HG02678 (cell line): ENCODE results near the gene OLIG1.

ENCODE experiments used
- ATAC-seq: cut with Tn5 transposase; IDR thresholded peaks from one replicate; pipeline ENCODE4 v1.9.1; 2021; ENCODE audit warnings: mild to moderate bottlenecking, moderate library complexity; ENCODE audit not compliant: unreplicated experiment

OLIG1 gene

DNA sequence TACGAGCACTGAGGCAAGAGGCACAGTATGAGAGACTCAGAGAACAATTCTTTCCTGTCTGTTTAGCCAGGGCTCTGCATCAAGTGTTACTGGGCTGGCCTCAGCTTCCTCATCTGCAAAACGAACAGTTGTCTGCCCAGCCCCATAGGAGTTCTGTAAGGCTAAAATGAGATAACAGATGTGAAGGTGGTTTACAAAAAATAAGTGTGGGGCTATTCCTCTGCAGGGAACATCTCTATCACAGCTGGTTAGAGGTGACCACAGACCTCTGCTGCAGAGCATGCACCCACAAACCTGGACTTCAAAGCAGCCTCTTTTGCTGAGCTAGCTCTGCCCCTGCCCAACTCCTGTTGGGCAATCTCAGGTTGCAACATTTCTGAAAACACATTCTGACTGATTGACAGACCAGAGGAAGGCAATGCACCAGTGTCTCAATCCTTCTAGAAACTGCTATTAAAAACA, 10.5 kb upstream of the OLIG1 start:
- no peak for ATAC-seq

DNA sequence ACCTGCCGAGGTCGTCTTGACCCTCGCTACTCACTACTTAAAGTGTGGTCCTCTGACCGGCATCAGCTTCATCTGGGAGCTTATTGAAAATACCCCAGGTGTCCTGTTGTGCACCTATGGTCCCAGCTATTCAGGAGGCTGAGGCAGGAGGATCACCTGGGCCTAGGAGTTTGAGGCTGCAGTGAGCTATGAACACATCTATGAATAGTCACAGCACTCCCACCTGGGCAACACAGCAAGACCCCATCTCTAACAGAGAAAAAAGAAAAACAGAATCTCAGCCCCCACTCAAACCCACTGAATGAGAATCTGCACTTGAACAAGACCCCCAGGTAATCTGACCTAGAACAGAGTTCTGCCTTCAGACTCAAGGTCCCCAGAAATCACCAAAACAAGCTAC, 8.7 kb upstream of the OLIG1 start:
- ATAC-seq: no peak

DNA sequence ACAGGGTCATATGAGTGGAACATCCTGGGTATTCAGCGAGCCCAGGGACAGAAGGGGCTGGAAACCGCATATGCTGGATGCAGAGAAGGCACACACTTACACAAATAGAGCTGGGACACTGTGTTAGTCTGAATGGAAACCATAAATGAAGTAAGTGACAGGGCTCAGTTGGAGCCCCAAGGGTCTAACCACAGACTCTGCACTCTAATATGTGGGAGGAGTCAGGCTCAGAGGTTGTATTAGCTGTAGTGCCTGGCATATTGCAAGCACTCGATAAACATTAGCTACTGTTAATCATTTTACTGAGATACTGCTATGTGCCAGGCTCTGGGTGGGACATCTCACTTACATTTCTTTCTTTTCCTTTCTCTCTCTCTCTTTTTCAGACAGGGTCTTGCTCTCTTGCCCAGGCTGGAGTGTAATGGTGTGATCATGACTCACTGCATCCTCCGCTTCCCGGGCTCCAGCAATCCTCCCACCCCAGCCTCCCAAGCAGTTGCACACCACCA, 6.5 kb upstream of the OLIG1 start:
- no peak for ATAC-seq

DNA sequence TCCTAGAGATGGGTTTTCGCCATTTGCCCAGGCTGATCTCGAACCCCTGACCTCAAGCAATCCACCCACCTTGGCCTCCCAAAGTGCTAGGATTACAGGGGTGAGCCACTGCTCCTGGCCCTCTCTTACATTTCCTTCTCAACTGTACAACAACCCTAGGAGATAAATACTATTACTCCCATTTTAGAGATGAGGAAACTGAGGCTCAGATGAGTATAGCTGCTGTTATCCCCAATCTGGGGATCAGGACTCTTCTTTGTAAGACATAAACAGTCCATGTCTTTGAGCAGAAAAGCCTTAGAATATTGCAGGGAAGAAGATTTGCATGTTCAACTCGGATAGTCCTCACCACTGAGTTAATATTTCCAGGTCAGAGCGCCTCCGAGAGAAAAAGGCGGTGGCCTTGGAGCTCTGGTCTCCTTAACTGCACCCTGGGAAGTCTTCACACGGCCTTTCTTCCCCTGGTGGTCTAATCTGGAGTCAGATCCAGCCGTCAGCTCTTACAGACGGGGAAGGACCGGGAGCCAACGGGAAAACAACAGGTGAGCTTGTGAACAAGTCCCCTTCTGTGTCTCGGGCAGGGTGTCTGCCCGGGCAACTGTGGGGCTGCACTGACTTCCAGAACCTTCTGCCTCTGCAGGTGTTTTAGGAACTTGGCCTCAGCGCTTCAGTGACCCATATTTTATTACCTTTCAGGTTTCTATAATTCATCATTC, 5.9 kb upstream of the OLIG1 start:
- no peak for ATAC-seq

DNA sequence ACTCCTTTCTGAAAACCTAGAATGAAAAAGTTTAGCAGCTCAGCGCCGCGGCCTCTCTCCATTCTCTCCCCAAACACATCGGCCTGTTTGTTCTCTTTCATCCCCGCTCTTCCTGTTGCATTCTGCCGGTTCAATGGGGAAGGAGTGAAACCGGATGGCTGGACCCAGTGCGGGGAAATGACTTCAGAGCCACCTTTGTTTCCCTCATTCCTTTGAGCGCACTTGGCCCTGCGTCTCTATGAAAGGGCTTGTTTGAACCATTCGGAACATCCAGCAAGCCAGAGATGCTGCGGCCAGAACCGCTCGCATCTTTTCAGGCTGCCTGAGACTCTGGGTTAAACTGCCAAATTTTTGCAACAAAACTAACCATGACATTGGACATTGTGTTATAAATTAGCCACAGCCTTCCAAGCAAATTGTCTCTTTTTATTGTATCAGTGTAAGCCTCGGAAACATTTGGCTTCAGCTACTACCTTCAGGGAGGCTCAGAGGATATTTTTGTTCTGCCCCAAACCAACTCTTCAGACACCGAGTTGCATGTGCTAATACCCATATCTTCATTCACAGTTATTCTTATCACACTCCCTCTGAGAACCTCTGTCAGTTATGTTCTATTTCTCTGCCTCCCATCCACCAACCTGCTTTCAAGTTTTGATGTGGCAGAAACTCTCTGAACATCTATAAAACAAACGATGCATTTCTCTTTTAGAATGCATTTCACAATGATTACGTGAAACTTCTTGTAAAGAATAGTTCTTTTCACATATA, 5.1 kb upstream of the OLIG1 start:
- no peak for ATAC-seq

DNA sequence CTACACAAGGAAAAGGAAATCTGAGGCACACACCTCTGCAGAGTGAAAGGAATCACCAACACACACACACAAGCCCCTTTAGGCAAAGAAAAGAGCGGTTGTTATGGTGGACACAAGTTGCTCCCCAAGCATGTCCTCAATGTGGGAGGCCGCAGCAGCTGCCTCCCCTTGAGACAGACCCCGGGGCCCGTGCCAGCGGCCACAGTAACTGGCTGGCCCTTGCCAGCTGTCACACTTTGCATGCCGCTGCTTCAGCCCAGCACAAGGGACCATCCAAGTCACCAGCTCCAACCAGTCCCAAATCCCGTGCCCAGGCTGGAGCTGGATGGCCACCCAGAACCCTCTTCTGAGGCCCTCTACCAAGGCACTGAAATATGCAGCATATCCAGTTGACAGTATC, 2.9 kb upstream of the OLIG1 start:
- no peak for ATAC-seq

DNA sequence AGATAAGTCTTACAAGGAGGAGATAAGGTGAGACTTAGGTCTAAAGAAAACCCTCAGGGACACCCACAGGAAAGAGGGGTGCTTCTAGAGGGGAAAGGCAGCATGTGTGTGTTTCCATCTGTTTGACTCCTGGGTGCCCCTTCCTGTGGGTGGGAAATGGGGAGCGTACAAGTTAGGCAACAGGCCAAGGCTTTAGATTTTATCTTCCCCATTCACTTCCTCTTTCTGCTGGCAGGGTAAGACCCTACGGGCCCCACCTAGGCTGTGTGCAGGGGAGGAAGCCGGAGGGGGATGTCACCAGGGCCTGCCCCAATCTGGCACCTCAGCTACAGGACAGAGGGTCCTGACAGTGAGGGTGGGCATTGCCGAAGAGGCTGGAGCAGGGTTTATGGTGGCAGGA, 2.5 kb upstream of the OLIG1 start:
- no peak for ATAC-seq

DNA sequence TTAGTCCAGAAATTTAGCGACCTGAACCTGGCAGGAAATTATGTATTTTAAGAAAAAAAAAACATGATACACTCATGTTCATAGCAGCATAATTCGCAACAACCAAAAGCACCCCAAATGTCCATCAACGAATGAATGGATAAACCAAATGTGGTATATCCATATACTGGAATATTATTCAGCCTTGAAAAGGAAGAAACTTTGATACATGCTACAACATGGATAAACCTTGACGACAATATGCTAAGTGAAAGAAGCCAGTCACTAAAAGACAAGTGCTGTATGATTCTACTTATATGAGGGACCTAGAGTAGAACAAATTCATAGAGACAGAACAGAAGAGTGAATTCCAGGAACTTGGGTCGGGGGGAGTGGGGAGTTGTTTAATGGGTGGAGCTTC, 698 bp upstream of the OLIG1 start:
- ATAC-seq: no peak

DNA sequence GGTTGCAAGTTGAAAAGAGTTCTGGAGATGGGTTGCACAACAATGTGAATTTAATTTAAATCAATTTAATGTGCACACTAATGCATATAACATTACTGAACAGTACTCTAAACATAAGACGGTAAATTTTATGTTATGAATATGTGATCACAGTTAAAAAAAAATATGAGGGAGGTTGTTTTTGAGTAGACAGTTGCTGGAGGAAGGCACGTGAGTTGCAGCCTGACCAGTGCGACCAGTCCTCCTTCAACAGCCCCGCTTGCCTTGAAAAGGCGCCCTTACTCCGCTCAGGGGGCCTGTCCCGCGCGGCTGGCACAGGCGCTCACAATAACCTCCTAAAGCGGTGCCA, 322 bp upstream of the OLIG1 start:
- no peak for ATAC-seq

DNA sequence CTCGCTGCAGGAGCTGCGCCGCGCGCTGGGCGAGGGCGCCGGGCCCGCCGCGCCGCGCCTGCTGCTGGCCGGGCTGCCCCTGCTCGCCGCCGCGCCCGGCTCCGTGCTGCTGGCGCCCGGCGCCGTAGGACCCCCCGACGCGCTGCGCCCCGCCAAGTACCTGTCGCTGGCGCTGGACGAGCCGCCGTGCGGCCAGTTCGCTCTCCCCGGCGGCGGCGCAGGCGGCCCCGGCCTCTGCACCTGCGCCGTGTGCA, 730 bp downstream of the OLIG1 start:
- ATAC-seq: no peak

DNA sequence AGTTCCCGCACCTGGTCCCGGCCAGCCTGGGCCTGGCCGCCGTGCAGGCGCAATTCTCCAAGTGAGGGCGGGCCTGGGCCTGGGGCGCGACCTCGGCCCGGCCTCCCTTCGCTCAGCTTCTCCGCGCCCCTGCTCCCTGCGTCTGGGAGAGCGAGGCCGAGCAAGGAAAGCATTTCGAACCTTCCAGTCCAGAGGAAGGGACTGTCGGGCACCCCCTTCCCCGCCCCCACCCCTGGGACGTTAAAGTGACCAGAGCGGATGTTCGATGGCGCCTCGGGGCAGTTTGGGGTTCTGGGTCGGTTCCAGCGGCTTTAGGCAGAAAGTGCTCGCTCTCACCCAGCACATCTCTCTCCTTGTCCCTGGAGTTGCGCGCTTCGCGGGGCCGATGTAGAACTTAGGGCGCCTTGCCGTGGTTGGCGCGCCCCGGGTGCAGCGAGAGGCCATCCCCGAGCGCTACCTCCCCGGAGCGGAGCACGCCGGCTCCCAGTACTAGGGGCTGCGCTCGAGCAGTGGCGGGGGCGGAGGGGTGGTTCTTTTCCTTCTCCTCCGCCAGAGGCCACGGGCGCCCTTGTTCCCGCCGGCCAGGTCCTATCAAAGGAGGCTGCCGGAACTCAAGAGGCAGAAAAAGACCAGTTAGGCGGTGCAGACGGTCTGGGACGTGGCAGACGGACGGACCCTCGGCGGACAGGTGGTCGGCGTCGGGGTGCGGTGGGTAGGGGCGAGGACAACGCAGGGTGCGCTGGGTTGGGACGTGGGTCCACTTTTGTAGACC, 1.2 kb downstream of the OLIG1 start:
- ATAC-seq: peak; percentile 21

DNA sequence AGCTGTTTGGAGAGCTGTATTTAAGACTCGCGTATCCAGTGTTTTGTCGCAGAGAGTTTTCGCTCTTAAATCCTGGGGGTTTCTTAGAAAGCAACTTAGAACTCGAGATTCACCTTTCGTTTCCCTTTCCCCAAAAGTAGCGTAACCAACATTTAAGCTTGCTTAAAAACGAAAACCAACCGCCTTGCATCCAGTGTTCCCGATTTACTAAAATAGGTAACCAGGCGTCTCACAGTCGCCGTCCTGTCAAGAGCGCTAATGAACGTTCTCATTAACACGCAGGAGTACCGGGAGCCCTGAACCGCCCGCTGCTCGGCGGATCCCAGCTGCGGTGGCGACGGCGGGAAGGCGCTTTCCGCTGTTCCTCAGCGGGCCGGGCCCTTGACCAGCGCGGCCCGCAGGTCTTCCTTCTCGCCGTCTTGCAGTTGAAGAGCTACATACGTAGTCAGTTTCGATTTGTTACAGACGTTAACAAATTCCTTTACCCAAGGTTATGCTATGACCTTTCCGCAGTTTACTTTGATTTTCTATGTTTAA, 1.9 kb downstream of the OLIG1 start:
- ATAC-seq: no peak

DNA sequence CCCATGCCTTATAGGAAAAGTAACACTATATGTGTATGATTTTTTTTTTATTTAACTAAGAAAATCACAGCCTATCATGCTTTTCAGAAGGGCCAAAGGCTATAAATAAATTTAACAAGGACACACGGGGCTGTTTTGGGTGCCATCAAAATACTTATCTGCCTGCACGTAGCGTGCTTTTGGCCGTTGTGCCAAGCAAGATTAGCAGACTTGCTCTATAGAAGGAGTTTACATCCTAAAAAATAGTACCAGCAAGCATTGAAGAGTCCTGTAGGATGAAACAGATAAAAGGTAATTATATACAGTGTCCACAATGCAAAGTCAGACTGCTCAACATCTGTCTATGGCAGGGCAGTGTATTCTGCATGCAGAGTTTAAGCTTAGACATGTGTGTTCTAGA, 3.7 kb downstream of the OLIG1 start:
- no peak for ATAC-seq

DNA sequence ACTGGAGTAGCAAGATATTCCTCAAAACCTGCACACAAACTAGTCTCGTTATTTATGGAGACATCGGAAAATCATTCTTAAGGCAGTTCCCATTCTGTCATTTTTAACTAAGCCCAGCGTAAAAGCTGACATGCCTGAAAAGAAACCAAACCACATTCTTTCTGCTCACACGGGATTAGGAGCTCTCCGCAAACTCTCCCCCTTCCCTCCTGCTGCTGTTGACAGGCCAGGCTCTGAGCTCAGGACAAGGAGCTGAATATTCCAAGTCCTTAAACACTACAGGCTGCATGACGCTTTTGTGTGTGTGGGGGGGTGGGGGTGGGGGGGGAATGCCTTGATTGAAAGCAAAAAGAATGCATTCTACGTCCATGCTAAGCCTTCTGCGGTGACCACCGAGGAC, 5.2 kb downstream of the OLIG1 start:
- ATAC-seq: no peak

DNA sequence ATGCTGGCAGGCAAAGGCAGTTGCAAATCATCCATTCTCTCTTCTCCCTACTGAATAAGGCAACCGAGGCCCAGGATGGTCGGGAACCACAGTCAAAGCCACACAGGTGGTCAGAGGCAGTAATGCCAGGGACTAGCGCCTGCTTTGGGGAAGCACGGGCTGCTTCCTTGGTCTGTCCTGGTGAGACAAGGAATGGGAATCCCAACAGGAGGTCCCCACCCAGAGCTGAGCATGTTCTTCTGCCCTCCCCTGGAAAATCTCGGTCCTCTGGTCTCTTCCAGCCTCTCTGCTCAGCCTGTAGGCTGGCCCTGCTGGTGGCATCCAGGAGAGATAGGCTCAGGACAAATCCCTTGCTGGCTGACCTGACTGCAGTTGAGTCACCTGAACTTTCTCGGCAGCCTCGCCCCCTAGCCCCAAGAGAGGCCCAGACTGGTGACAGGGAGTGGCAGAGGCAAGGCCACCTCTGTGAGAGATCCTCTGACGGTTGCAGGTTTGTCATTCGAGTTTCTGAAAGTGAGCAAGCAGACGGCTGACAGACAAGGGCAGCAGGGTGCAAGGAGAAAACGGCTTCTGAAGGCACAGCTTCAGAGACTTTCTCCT, 5.8 kb downstream of the OLIG1 start:
- no peak for ATAC-seq

DNA sequence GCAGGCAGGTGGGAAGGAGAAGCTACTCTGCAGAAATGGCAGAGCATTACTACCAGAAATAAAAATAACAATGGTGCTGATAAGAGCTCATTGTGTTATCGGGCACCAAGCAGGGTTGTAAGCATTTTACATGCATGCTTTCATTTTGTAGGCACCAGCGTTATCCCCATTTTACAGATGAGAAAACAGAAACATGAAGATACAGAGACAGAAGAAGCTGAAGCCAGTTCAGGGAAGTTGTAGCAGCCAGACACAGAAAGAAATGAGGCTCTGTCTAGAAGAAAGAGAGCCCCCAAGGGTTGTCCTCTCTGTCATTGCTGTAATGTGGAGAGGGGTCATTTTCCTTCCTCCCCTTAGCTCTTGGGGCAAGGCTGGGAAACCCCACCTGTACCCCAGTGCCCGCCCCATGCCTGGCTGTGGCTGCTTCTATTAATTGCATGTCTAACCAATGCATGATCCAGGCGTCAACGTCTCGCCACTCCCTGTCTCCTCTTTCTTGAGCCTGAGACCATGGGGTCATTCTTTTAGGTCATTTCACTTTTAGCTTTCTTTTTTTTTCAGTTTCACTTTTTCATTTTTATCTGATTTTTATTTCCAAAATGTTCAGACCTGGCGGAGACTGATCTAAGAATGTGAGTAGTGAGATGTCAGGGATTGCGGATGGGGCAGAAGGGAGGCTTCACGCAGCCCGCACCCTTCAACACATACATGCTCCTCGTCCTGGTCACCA, 6.8 kb downstream of the OLIG1 start:
- no peak for ATAC-seq

DNA sequence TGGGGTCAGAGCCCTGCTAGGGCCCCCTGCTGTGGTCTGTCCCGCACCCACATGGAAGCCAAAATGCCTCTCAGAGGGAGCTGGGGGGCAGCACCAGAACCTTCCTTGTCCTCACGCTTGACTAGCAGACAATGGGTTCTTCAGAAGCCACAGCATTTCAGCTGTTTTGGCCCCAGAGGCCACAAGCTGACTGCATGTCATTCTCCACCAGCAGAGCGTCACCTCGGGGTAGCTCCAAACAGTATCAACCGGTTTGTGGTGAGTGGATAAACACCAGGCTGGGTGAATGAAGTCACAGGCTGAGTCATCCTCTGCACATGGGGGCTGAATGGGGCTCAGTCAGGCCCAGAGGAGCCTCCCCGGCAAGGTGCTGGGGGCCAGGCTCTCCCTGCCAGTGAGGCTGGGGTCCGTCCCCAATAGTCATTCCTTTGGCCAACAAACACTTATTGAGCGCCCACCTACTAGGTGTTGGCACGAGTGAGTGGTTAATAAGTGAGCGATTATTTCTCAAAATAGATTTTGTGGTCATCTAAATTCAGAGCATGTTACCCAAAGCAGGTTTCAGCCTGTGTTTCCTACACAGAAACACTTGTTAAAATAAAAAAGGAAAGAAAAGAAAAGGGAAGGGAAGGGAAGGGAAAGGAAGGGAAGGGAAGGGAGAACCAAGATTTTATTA, 9.1 kb downstream of the OLIG1 start:
- peak; percentile 95 for ATAC-seq

DNA sequence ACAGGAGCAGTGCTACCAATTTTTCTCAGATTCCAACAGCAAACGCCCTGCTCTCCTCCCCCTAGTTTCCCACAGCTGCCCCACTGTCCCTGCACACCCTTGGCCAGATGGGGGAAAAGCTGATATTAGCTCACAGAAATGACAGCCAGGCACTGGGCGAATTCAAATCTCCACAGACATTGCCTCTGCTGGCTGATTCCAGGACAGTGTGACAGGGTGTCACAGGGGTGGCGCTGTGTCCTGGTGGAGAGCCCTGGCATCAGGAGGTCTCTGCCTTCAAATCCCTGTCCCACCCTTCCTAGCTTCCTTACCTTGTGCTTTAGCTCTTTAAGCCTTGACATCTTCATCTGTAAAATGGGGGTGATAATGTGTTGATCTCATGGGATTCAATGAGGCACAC, 10.4 kb downstream of the OLIG1 start:
- ATAC-seq: no peak

DNA sequence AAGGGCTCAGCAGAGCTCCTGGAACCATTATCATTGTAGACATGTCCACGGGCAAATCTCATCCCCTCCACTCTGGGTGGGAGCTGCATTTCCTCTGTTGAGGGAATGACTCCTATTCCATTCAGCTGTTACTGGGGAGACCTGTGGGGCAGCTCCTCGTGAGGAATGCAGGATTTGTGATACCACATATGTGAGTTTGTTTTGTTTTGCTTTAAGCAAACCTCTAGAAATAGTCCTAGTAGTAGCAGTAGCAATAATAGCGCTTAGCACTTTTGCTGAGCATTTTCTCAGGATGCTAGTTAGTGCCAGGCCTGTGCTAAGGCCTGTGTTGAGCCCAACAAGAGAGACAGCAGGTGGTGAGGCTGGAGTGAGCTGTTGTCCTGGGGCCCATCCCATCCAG, 10.8 kb downstream of the OLIG1 start:
- ATAC-seq: no peak

DNA sequence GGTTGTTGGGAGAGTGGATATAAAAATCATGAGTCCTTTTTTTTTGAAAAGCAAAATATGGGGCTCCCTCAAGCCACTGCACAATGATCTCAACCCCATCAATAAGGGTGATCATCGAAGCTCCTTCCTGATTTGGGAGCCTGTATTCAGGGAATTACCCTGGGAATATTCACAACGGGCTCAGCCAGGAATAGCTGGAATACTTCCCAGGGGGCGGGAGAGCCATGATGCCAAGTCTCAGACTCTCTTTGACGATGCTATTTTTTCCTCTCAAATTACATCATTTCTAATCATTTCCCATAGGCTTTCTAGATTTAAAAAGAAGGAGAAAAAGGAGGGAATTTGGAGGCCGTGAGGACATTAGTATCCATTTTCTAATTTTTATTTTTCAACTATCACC, 18.4 kb downstream of the OLIG1 start:
- no peak for ATAC-seq
